Fibroblast of peridontal ligament (primary cell): ENCODE results near the gene FABP1.

Experiments
- DNase-seq: peaks from one replicate; pipeline ENCODE4 v3.0.0-alpha.2; 2010; ENCODE audit errors: extremely low read depth

The FABP1 gene

DNA sequence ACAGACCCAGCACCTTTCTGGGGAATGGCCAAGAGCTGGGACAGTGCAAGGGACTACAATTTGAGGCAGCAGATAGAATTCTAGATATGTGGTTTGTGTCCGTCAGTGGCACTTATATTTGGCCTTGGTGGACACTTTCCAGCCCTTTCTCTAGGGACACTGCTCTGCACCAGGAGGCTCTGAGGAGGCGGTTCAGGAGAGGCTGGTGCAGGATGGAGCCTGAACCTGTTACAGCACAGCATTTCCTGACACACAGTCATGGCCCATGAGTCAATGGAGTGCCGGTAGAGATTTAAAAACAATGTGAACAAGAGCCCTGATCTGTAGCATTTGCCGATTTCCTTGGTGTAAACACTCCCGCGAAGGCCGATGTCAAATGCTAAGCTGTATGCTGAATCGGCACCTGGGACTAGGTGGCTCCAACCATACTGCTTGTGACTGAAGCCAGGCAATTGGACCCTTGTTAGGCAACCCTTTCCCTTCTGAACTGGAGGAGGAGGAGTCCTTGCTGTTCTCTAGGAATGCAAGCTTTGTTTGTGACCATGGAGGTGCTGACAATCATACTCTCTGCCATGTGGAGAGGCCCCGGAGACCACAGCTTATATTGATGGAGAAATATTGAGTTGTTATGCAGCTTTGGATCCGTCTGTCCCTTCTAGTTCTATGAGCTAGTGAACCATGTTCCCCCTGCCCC lies 11.9 kb downstream of the FABP1 start:
- no peak for DNase-seq

GRCh38 chr2:88114889-88115288 lies 13.0 kb downstream of the FABP1 start:
- DNase-seq = peak; percentile 11

DNA sequence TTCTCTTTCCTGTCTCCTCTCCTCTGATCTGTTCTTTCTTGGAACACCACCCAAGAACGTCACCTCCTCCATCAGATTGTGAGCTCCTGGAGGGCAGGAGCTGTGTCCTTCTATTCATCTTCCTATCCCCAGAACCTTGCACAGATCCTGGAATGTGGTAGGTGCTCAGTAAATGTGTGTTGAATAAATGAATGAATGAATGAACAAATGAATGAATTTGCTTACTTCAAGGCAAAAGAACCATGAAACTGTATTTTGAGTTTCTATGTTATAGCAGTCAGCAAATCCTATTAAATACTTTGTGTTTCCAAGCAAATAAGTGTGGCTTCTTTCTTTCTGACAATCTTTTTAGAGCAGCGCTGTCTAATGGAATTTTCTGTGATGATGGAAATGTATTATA lies 14.8 kb downstream of the FABP1 start:
- DNase-seq = no peak

DNA sequence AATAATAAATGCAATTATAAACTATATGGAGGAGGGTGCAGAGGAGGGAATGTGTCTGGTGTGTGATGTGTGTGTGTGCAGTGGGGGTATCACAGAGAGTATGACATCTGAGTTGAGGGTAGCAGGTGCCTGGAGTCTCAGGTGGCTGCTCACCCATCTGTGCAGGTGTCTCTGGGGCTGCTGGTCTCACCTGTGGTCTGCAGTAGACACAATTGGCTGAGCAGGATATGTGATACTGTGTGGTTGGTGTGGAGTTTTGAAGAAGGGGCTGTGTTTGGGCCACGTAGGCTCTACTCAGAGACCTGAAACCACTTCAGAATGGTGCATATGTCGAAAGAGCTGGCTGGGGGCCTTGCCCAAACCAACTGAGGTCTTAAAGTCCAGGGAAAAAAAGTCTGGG lies 17.0 kb downstream of the FABP1 start:
- no peak for DNase-seq

GRCh38 chr2:88108796-88109195 lies 19.1 kb downstream of the FABP1 start:
- no peak for DNase-seq

DNA sequence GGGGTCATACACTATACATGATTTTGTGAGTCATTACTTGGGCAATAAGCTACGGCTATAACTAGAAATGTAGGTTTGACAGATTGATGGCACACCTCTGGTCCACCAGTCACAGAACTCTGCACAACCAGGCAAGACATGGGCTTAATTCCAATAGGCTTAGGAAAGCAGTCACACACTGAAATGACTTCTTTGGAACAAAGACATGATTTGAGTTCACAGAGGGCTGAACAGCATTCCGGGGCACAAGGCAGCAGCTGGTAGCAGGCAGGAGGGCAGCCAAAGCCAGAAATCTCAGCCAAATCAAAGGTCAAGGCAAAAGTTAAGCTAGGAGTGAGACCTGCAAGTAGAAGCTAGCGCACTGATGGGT lies 27.4 kb downstream of the FABP1 start:
- no peak for DNase-seq

DNA sequence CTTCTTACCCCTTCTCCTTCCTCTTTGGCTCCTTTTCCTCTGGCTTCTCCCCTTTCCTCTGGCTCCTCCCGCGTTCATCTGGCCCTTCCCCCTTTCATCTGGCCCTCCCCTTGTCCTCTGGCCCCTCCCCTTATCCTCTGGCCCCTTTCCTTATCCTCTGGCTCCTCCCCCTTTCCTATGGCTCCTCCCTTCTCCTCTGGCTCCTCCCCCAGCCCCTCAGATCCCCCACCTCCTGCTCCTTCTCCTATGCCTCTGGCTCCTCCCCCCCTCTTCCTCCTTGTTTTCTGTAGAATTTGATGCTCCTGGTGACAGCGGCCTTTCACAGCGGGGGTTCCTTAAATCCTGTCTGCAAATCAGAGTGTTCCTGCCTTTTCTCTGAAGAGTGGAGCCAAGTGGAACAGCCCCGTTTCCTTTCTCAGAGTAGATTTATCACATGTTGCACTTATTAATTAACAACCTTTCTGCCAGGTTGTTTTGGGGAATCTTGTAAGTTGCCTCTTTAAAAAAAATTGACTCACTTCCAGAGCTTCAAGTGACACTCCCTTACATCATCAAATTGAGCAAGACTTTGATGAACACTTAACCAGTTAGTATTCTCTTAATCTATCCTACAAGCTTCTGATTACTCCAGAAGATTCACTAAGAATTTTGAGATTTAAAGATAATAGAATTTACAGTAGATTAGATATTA lies 27.9 kb downstream of the FABP1 start:
- DNase-seq = peak; percentile 5

- no peak for DNase-seq
Observed at GRCh38 chr2:88098558-88098900, 29.3 kb downstream of the FABP1 start.

GRCh38 chr2:88097891-88098557 lies 29.8 kb downstream of the FABP1 start:
- no peak for DNase-seq

DNA sequence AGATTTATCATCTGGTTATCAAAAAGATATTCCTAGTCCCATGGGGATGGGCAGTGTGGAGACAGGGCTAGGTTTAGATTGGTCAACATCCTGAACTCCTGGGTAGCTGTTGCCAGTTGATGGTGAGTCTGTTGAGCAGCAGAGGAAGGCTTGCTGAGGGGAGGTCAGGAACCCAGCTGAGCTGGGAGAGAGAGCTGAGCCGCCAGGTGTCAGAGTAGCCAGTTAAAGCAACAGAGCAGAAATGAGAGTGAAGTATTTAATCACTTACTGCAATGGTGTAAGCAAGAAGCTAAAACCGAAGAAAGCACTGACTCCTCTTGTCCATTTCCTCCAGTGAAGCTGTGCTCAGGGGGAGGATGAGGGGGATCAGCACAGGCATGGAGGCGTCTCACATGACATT lies 30.7 kb downstream of the FABP1 start:
- no peak for DNase-seq

DNA sequence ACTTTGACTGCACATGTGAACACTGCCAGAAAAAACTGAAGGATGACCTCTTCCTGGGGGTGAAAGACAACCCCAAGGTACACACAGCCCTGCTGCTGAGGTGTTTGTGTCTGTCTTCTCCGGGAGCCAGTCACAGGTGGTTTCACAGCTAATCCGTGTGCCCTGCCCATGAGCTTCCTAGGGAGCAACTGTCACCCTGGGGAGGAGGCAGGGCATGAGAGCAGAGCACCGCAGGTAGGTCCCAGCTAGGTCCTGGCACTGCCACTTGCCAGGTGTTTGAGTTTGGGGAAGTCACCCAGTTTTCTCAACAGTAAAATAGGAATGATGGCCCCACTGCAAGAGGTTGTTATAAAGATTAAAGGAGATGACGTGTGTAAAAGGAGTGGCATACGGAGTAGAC lies 31.2 kb downstream of the FABP1 start:
- no peak for DNase-seq

- no peak for DNase-seq
Observed at GRCh38 chr2:88095022-88095421, 32.8 kb downstream of the FABP1 start.

DNA sequence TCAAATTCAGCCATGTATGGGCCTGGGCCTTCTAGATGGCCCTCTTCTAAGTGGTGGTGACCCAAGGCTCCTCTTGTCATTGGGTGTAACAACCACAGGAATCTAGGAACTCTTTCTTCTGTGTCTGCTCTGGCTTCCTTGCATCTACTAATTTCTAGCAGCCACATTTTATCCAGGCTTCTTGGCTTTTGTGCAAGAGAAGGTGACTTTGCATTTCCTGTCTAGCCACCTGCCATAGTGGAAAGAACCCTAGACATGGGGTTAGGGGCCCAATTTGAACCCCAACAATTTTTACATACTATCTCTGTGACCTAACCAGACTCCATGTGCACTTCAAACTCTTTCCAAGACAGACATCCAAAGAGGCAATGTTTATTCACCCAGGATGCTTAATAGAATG lies 35.1 kb downstream of the FABP1 start:
- DNase-seq = no peak

GRCh38 chr2:88091943-88092342 lies 35.9 kb downstream of the FABP1 start:
- no peak for DNase-seq

GRCh38 chr2:88090446-88091283 lies 37.2 kb downstream of the FABP1 start:
- DNase-seq = no peak

GRCh38 chr2:88088999-88089398 lies 38.9 kb downstream of the FABP1 start:
- DNase-seq = no peak

DNA sequence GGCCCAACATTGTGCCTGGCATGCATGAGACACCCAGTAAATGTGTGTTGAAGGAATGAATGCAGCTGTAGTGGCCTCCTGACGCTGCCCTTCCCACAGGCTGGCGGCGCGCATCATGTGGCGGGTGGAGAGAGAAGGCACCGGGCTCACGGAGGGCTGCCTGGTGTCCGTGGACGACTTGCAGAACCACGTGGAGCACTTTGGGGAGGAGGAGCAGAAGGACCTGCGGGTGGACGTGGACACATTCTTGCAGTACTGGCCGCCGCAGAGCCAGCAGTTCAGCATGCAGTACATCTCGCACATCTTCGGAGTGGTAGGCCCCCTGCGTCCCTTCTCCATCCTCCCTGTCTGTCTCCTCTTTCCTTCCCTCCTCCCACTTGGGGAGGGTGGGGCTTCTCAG lies 40.1 kb downstream of the FABP1 start:
- no peak for DNase-seq

DNA sequence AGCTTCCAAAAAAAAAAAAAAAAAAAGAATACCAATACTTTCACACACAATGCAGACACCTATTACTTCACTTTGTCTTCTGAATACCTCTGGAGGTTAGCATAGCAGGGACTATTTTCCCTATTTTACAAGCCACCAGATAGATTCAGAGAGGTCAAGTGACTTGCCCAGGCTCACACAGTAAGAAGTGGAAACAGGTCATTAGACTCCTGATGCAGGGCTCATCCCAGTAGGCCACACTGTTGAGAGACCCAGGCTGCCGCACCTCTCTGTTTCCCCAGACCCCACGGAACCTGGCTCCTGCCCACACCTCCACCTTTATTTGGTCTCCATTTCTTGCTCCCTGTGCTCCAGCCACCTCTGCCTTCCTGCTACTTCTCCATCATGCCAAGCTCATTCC lies 40.8 kb downstream of the FABP1 start:
- no peak for DNase-seq

DNA sequence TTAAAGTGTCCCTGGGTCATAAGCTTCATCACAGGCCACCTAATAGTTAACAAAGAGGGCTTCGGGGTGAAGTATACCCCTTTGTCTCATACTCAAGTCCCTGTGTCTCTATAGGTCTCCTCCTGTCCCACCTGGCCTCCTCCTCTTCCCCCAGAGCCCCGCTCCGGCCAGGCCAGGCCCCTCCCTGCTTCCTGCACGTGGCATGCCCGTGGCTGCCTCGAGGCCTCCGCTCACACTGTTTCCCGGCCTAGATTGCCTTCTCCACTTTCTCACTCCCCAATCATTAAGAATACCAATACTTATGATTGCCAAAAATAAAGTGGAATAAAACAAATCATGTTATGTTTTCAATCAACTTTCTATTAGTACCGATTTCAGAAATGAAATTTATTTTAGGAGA lies 41.5 kb downstream of the FABP1 start:
- DNase-seq = no peak

DNA sequence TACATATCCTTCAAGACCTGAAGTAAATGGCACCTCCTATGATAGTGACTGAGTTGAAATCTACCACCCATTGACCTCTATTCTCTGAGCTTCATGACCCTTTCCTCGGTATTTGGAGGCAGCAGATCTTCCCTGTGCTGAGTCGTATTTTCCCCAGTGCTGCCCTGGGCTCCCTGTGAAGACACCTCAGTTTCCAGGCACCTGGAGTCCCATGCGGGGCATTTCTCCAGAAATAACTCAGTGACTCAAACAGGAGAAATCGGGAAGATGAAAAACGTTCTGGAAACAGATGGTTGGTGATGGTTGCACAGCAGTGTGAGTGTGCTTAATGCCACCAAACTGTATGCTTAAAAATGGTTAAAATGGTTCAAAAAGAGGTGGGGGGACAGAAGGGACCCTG lies 42.3 kb downstream of the FABP1 start:
- no peak for DNase-seq

DNA sequence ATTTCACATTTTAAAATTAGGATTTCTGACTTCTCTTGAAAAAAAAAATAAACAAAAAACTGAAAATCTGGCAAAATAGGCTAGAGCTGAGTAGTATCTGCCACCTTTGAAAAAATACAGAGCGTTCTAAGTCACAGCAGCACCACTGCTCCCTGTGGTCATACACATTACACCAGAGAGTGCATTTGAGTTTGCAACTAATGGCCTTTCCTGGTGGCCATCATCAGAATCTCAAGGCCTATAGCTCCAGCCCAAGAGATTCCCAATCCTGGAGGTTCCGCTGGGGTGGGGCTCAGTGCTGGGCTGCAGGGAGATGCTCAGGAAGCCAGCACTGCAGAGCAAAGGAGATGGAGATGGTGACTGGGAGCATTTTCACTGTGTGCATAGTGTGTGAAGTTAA lies 42.8 kb downstream of the FABP1 start:
- DNase-seq = no peak

GRCh38 chr2:88082781-88083180 lies 45.1 kb downstream of the FABP1 start:
- DNase-seq = no peak
